ENCODE results near the gene C9. TPM values are rescaled to one million over a fixed set of nuclear protein-coding genes. Genes with fewer than 3 reads are reported as not detected.
"Not testable (repeated sequence)": the region's sequence is repeated elsewhere in the genome, so short reads cannot be mapped to it uniquely, and the experiment has no call there.

The C9 gene
- total RNA-seq, 2 donors from 2014 or later, result not detected

- peaks cover 17 to 20% of the 10 kb centered on the region in 2 donors for H3K36me3 Mint-ChIP-seq
- peaks cover 15 to 25% of the 10 kb centered on the region in 2 donors for H3K9me3 Mint-ChIP-seq
- no peak for ATAC-seq
- no peak overlapping the region for H3K27ac Mint-ChIP-seq
- no peak for DNase-seq (ENCODE audit: low spot score in 2 of 2)
These were observed 10.4 kb downstream of the C9 start for GRCh38 chr5:39353717-39354399.

- DNase-seq (ENCODE audit: low spot score in 2 of 2) (no peak), ATAC-seq (no peak)
- no peak overlapping the region for H3K27ac Mint-ChIP-seq
- H3K9me3 Mint-ChIP-seq, result peaks cover 15 to 25% of the 10 kb centered on the region in 2 donors
- peaks cover 17 to 20% of the 10 kb centered on the region in 2 donors for H3K36me3 Mint-ChIP-seq
These were observed 11.3 kb downstream of the C9 start for GRCh38 chr5:39352951-39353350.

- no peak overlapping the region for H3K27ac Mint-ChIP-seq
- no peak for DNase-seq (ENCODE audit: low spot score in 2 of 2)
- no peak for ATAC-seq
- H3K36me3 Mint-ChIP-seq, result peaks cover 17 to 20% of the 10 kb centered on the region in 2 donors
- H3K9me3 Mint-ChIP-seq, result peaks cover 15 to 25% of the 10 kb centered on the region in 2 donors
These were observed 12.1 kb downstream of the C9 start for GRCh38 chr5:39352170-39352569.

- no peak for ATAC-seq
- H3K36me3 Mint-ChIP-seq, result peaks cover 17 to 20% of the 10 kb centered on the region in 2 donors
These were observed 14.8 kb downstream of the C9 start for GRCh38 chr5:39349484-39349883.

GRCh38 chr5:39342460-39342859 lies 21.8 kb downstream of the C9 start:
- Mint-ChIP-seq H3K9me3 (no peaks in the 10 kb centered on the region), H3K36me3 (peaks cover 0 to 7% of the 10 kb centered on the region in 2 donors), H3K27ac (no peak overlapping the region)
- ATAC-seq (no peak), DNase-seq (ENCODE audit: low spot score in 2 of 2) (no peak)

More at GRCh38 chr5:39349484-39349883, 14.8 kb downstream of the C9 start:
- Mint-ChIP-seq H3K27ac (no peak overlapping the region), H3K9me3 (peaks cover 15 to 25% of the 10 kb centered on the region in 2 donors)
- no peak for DNase-seq (ENCODE audit: low spot score in 2 of 2)

GRCh38 chr5:39341896-39342295 lies 22.4 kb downstream of the C9 start:
- DNase-seq (ENCODE audit: low spot score in 2 of 2) (no peak), ATAC-seq (no peak)
- Mint-ChIP-seq H3K27ac (no peak overlapping the region), H3K9me3 (no peaks in the 10 kb centered on the region), H3K36me3 (peaks cover 0 to 7% of the 10 kb centered on the region in 2 donors)

- H3K9me3 Mint-ChIP-seq, result no peaks in the 10 kb centered on the region
- peaks cover 0 to 7% of the 10 kb centered on the region in 2 donors for H3K36me3 Mint-ChIP-seq
- no peak for DNase-seq (ENCODE audit: low spot score in 2 of 2)
- ATAC-seq, result no peak
- H3K27ac Mint-ChIP-seq, result no peak overlapping the region
These were observed 23.8 kb downstream of the C9 start for GRCh38 chr5:39340506-39340905.

GRCh38 chr5:39337252-39337915 lies 26.9 kb downstream of the C9 start:
- no peak overlapping the region for H3K27ac Mint-ChIP-seq
- H3K36me3 Mint-ChIP-seq, result peaks cover 0 to 6% of the 10 kb centered on the region in 2 donors
- DNase-seq (ENCODE audit: low spot score in 2 of 2), result no peak
- no peak for ATAC-seq
- no peaks in the 10 kb centered on the region for H3K9me3 Mint-ChIP-seq

- not testable (repeated sequence) for DNase-seq (ENCODE audit: low spot score in 2 of 2); H3K36me3 Mint-ChIP-seq; H3K9me3 Mint-ChIP-seq; H3K27ac Mint-ChIP-seq; ATAC-seq
These were observed 30.0 kb downstream of the C9 start for GRCh38 chr5:39334296-39334695.

- Mint-ChIP-seq H3K36me3 (peaks cover 0 to 6% of the 10 kb centered on the region in 2 donors), H3K9me3 (no peaks in the 10 kb centered on the region), H3K27ac (no peak overlapping the region)
- ATAC-seq, result no peak
- DNase-seq (ENCODE audit: low spot score in 2 of 2), result no peak
These were observed 31.2 kb downstream of the C9 start for GRCh38 chr5:39333104-39333503.

GRCh38 chr5:39331861-39332381 lies 32.4 kb downstream of the C9 start:
- H3K27ac Mint-ChIP-seq, result no peak overlapping the region
- peaks cover 0 to 6% of the 10 kb centered on the region in 2 donors for H3K36me3 Mint-ChIP-seq
- no peak for ATAC-seq
- H3K9me3 Mint-ChIP-seq, result no peaks in the 10 kb centered on the region
- DNase-seq (ENCODE audit: low spot score in 2 of 2), result no peak

- no peak for DNase-seq (ENCODE audit: low spot score in 2 of 2)
- no peak overlapping the region for H3K27ac Mint-ChIP-seq
- ATAC-seq, result no peak
- H3K36me3 Mint-ChIP-seq, result no peaks in the 10 kb centered on the region
- no peaks in the 10 kb centered on the region for H3K9me3 Mint-ChIP-seq
These were observed 35.6 kb downstream of the C9 start for GRCh38 chr5:39328731-39329130.

- no peak for ATAC-seq
- peaks cover 5 to 8% of the 10 kb centered on the region in 2 donors for H3K9me3 Mint-ChIP-seq
- H3K27ac Mint-ChIP-seq, result no peak overlapping the region
These were observed 40.8 kb downstream of the C9 start for GRCh38 chr5:39323542-39323941.

GRCh38 chr5:39319395-39319794 lies 44.9 kb downstream of the C9 start:
- DNase-seq (ENCODE audit: low spot score in 2 of 2), result no peak
- Mint-ChIP-seq H3K27ac (no peak overlapping the region), H3K9me3 (peaks cover 5 to 8% of the 10 kb centered on the region in 2 donors), H3K36me3 (peaks cover 0 to 4% of the 10 kb centered on the region in 2 donors)
- ATAC-seq, result no peak

More at GRCh38 chr5:39323542-39323941, 40.8 kb downstream of the C9 start:
- peaks cover 0 to 4% of the 10 kb centered on the region in 2 donors for H3K36me3 Mint-ChIP-seq
- no peak for DNase-seq (ENCODE audit: low spot score in 2 of 2)

GRCh38 chr5:39316464-39316863 lies 47.8 kb downstream of the C9 start:
- DNase-seq (ENCODE audit: low spot score in 2 of 2); ATAC-seq; H3K36me3 Mint-ChIP-seq; H3K27ac Mint-ChIP-seq; H3K9me3 Mint-ChIP-seq: not testable (repeated sequence)

GRCh38 chr5:39315995-39316394 lies 48.3 kb downstream of the C9 start:
- ATAC-seq, result no peak
- DNase-seq (ENCODE audit: low spot score in 2 of 2), result no peak
- peaks cover 0 to 4% of the 10 kb centered on the region in 2 donors for H3K36me3 Mint-ChIP-seq
- peaks cover 5 to 8% of the 10 kb centered on the region in 2 donors for H3K9me3 Mint-ChIP-seq
- no peak overlapping the region for H3K27ac Mint-ChIP-seq

GRCh38 chr5:39314591-39314990 lies 49.7 kb downstream of the C9 start:
- no peaks in the 10 kb centered on the region for H3K36me3 Mint-ChIP-seq
- DNase-seq (ENCODE audit: low spot score in 2 of 2), result no peak
- no peak overlapping the region for H3K27ac Mint-ChIP-seq
- no peak for ATAC-seq
- no peaks in the 10 kb centered on the region for H3K9me3 Mint-ChIP-seq
